ENCODE data around the gene ANKRD66.

DNA sequence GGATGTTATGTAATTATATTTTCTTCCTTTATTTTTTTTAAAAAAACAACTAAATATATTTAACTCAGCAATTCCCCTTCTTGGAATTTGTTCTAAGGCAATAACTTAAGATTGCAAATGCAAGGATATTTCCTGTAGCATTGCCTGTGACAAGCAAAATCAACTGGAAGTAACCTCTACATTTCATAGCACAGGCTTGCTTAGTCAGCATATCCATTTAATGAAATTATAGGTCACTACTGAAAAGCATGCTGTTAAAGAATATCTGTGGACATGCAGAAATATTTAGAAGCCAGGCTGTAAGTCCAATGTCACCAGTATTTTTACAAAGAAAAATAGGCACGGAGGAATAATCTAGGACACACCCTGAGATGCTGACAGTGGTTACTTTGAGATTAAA, 37.8 kb downstream of the ANKRD66 start:
- TF ChIP-seq, protein P1, sequence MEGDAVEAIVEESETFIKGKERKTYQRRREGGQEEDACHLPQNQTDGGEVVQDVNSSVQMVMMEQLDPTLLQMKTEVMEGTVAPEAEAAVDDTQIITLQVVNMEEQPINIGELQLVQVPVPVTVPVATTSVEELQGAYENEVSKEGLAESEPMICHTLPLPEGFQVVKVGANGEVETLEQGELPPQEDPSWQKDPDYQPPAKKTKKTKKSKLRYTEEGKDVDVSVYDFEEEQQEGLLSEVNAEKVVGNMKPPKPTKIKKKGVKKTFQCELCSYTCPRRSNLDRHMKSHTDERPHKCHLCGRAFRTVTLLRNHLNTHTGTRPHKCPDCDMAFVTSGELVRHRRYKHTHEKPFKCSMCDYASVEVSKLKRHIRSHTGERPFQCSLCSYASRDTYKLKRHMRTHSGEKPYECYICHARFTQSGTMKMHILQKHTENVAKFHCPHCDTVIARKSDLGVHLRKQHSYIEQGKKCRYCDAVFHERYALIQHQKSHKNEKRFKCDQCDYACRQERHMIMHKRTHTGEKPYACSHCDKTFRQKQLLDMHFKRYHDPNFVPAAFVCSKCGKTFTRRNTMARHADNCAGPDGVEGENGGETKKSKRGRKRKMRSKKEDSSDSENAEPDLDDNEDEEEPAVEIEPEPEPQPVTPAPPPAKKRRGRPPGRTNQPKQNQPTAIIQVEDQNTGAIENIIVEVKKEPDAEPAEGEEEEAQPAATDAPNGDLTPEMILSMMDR (IDR thresholded peaks at IDR 0.05; ENCODE audit: low read depth, low read length): no peak
- TF ChIP-seq EZH2phosphoT487 (IDR thresholded peaks at IDR 0.05; ENCODE audit: low read depth): no peak

Data from OCI-LY3 (cell line).